ENCODE results near the gene TEX36.
"Not testable (repeated sequence)": the region's sequence is repeated elsewhere in the genome, so short reads cannot be mapped to it uniquely, and the experiment has no call there.

The TEX36 gene

GRCh38 chr10:125627646-125628045, 55.3 kb downstream of the TEX36 start:
- no peak overlapping the region for H3K4me3 ChIP-seq (ENCODE audit: low read depth, low read length)
- TF ChIP-seq MAX (IDR thresholded peaks at IDR 0.05; ENCODE audit: low read depth, low read length) (no peak), CTCF (IDR thresholded peaks at IDR 0.05; ENCODE audit: low read depth, low read length) (no peak), POLR2A (IDR thresholded peaks at IDR 0.05; ENCODE audit: extremely low read depth, insufficient read length) (no peak), MYC (IDR thresholded peaks at IDR 0.05; ENCODE audit: low read depth, low read length) (no peak)
- no peak for DNase-seq (ENCODE audit: low read depth)

GRCh38 chr10:125626671-125627070, 56.3 kb downstream of the TEX36 start:
- TF ChIP-seq MAX (IDR thresholded peaks at IDR 0.05; ENCODE audit: low read depth, low read length) = no peak
- no peak for TF ChIP-seq CTCF (IDR thresholded peaks at IDR 0.05; ENCODE audit: low read depth, low read length)
- TF ChIP-seq MYC (IDR thresholded peaks at IDR 0.05; ENCODE audit: low read depth, low read length) = no peak
- no peak for TF ChIP-seq POLR2A (IDR thresholded peaks at IDR 0.05; ENCODE audit: extremely low read depth, insufficient read length)
- H3K4me3 ChIP-seq (ENCODE audit: low read depth, low read length) = no peak overlapping the region
- no peak for DNase-seq (ENCODE audit: low read depth)

DNA sequence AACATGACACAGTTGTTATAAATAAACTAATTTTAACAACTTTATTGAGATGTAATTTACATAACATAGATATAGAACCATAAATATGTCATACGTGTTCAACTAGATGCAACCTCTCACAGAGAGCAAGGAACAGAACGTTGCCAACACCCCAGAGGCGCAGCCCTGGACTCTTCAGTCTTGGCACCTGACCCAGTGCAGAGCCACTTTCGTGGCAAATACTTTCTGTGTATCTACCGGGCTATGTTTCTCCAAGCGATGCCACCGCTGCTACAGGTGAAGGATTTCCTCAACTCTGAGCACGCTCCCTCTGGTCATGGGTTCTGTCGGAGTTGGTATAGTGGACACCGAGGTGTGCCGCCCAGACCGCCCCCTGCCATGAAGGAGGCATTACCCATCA, 57.4 kb downstream of the TEX36 start:
- TF ChIP-seq CTCF (IDR thresholded peaks at IDR 0.05; ENCODE audit: low read depth, low read length) (no peak), POLR2A (IDR thresholded peaks at IDR 0.05; ENCODE audit: extremely low read depth, insufficient read length) (no peak), MYC (IDR thresholded peaks at IDR 0.05; ENCODE audit: low read depth, low read length) (no peak)
- no peak for DNase-seq (ENCODE audit: low read depth)
- H3K4me3 ChIP-seq (ENCODE audit: low read depth, low read length) = no peak overlapping the region

- DNase-seq (ENCODE audit: low read depth) = no peak
- TF ChIP-seq MYC (IDR thresholded peaks at IDR 0.05; ENCODE audit: low read depth, low read length) (no peak), MAX (IDR thresholded peaks at IDR 0.05; ENCODE audit: low read depth, low read length) (no peak), POLR2A (IDR thresholded peaks at IDR 0.05; ENCODE audit: extremely low read depth, insufficient read length) (no peak)
- no peak overlapping the region for H3K4me3 ChIP-seq (ENCODE audit: low read depth, low read length)
Measured at GRCh38 chr10:125624800-125625199, 58.2 kb downstream of the TEX36 start.

- TF ChIP-seq POLR2A (IDR thresholded peaks at IDR 0.05; ENCODE audit: extremely low read depth, insufficient read length) (no peak), CTCF (IDR thresholded peaks at IDR 0.05; ENCODE audit: low read depth, low read length) (no peak), MAX (IDR thresholded peaks at IDR 0.05; ENCODE audit: low read depth, low read length) (no peak), MYC (IDR thresholded peaks at IDR 0.05; ENCODE audit: low read depth, low read length) (no peak)
- H3K4me3 ChIP-seq (ENCODE audit: low read depth, low read length) = no peak overlapping the region
- DNase-seq (ENCODE audit: low read depth) = no peak
Measured at GRCh38 chr10:125621052-125621451, 61.9 kb downstream of the TEX36 start.

- H3K4me3 ChIP-seq (ENCODE audit: low read depth, low read length) = no peak overlapping the region
- DNase-seq (ENCODE audit: low read depth) = no peak
- TF ChIP-seq POLR2A (IDR thresholded peaks at IDR 0.05; ENCODE audit: extremely low read depth, insufficient read length) (no peak), CTCF (IDR thresholded peaks at IDR 0.05; ENCODE audit: low read depth, low read length) (no peak), MAX (IDR thresholded peaks at IDR 0.05; ENCODE audit: low read depth, low read length) (no peak), MYC (IDR thresholded peaks at IDR 0.05; ENCODE audit: low read depth, low read length) (no peak)
Measured at GRCh38 chr10:125620401-125620800, 62.6 kb downstream of the TEX36 start.

DNA sequence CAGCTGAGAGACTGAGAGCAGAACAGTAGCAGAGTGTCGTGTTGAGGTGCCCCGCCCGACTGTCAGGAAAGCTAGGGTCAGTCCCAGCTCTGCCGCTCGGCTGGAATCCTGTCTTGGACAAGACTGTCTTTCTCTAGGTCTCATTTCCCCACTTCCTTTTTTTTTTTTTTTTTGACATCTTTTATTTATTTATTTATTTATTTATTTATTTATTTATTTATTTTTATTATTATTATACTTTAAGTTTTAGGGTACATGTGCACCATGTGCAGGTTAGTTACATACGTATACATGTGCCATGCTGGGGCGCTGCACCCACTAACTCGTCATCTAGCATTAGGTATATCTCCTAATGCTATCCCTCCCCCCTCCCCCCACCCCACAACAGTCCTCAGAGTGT, 69.9 kb downstream of the TEX36 start:
- DNase-seq (ENCODE audit: low read depth); H3K4me3 ChIP-seq (ENCODE audit: low read depth, low read length): not testable (repeated sequence)
